Measurements from ENCODE around the gene CREB5. TPM values are rescaled to one million over a fixed set of nuclear protein-coding genes. Genes with fewer than 3 reads are reported as not detected.
"Not testable (repeated sequence)": the region's sequence is repeated elsewhere in the genome, so short reads cannot be mapped to it uniquely, and the experiment has no call there.

Gene CREB5
- total RNA-seq, 1 donor from 2014 or later: 13.6 TPM

DNA sequence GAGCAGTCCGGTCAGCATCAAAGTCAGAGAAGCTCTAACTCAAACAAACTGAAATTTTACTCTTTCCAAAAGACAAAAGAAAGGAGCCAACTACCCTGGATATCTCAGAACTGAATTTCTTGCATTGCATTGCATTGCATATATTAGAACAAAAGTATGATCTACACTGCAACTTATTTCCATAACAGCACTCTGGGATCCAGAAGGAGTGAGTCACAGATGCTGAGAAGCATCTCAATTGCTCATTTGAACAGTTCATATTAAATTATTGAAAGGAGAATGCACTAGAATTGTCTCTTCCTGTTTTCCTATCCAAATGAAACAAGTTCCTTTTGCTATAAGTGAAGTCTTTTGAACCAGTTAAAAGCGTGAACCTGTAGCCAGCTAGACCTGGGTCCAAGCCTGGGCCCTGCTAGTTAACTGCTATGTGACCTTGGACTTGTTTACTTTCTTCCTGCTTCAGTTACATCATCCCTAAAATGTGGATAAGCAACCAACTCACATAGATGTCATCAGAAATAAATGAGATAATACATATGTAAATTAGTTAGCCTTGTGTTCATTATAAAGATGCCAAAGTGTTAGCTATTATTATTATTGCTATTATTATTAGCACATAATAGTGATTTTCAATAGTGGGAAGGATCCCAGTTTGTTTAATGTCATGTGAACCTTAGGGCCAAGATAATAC, 184.1 kb downstream of the CREB5 start:
- H3K36me3 Mint-ChIP-seq: no peaks in the 10 kb centered on the region
- H3K4me1 Mint-ChIP-seq: peaks cover 14% of the 10 kb centered on the region
- no peaks in the 10 kb centered on the region for H3K9me3 Mint-ChIP-seq
- TF ChIP-seq, protein P1, sequence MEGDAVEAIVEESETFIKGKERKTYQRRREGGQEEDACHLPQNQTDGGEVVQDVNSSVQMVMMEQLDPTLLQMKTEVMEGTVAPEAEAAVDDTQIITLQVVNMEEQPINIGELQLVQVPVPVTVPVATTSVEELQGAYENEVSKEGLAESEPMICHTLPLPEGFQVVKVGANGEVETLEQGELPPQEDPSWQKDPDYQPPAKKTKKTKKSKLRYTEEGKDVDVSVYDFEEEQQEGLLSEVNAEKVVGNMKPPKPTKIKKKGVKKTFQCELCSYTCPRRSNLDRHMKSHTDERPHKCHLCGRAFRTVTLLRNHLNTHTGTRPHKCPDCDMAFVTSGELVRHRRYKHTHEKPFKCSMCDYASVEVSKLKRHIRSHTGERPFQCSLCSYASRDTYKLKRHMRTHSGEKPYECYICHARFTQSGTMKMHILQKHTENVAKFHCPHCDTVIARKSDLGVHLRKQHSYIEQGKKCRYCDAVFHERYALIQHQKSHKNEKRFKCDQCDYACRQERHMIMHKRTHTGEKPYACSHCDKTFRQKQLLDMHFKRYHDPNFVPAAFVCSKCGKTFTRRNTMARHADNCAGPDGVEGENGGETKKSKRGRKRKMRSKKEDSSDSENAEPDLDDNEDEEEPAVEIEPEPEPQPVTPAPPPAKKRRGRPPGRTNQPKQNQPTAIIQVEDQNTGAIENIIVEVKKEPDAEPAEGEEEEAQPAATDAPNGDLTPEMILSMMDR (IDR thresholded peaks at IDR 0.05; ENCODE audit: unreplicated experiment): no peak
- H3K27me3 Mint-ChIP-seq (ENCODE audit: low read depth): peaks cover 16% of the 10 kb centered on the region
- no peak overlapping the region for H3K4me3 Mint-ChIP-seq
- no peak for DNase-seq (ENCODE audit: low spot score in 2 of 2, unreplicated experiment in 2 of 2)
- no peak overlapping the region for H3K27ac Mint-ChIP-seq

DNA sequence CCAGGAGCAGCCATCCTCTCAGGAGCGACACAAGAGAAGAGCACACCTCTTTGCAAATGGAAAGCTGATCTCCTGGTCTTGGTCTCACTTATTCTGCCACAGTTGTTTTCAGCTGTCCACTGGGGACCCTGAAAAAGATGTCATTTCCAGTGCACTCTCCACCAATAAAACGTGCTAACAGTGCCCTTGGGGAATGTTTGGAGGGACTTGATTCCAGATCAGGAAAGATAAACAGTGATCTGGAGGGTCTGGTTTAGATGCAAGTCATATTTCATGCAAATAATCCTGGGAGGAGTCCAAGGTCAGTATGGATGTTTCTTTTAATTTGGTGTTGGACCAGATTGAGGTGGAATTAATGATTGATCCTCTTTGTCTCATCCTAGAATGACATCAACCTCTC, 185.0 kb downstream of the CREB5 start:
- no peak for DNase-seq (ENCODE audit: low spot score in 2 of 2, unreplicated experiment in 2 of 2)
- H3K4me1 Mint-ChIP-seq: peaks cover 11% of the 10 kb centered on the region
- no peak overlapping the region for H3K4me3 Mint-ChIP-seq
- H3K9me3 Mint-ChIP-seq: no peaks in the 10 kb centered on the region
- no peaks in the 10 kb centered on the region for H3K36me3 Mint-ChIP-seq
- TF ChIP-seq, protein P1 (IDR thresholded peaks at IDR 0.05; ENCODE audit: unreplicated experiment): no peak
- peaks cover 15% of the 10 kb centered on the region for H3K27me3 Mint-ChIP-seq (ENCODE audit: low read depth)
- H3K27ac Mint-ChIP-seq: no peak overlapping the region

DNA sequence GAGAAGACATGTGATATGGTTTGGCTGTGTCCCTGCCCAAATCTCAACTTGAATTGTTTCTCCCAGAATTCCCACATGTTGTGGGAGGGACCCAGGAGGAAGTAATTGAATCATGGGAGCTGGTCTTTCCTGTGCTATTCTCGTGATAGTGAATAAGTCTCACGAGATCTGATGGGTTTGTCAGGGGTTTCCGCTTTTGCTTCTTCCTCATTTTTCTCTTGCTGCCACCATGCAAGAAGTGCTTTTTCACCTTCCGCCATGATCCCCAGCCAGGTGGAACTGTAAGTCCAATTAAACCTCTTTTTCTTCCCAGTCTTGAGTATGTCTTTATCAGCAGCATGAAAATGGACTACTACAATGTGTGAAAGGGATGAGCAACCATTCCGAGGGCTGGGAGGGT, 185.7 kb downstream of the CREB5 start:
- H3K4me3 Mint-ChIP-seq; DNase-seq (ENCODE audit: low spot score in 2 of 2, unreplicated experiment in 2 of 2); H3K9me3 Mint-ChIP-seq: not testable (repeated sequence)

DNA sequence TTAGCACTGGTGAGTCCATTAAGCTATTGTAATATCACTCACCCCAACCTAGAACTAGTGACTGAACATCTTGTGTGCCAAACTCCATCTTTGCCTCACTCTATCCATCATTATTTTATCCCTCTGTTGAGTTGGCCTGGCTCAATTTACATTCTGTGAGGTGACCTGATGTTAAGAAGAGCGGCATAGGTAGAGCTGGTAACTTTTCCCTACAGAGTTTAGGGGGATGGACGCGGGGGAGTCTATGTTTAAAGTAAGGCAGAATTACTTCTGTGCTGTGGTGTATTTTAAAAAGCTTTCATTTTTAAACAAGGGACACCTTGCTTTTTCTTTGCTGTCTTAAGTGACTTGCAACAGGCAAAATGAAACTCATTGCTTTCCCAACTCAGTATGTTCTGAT, 186.3 kb downstream of the CREB5 start:
- TF ChIP-seq, protein P1 (IDR thresholded peaks at IDR 0.05; ENCODE audit: unreplicated experiment): no peak
- H3K4me3 Mint-ChIP-seq: no peak overlapping the region
- DNase-seq (ENCODE audit: low spot score in 2 of 2, unreplicated experiment in 2 of 2): no peak
- H3K27me3 Mint-ChIP-seq (ENCODE audit: low read depth): peaks cover 15% of the 10 kb centered on the region
- H3K27ac Mint-ChIP-seq: no peak overlapping the region
- peaks cover 7% of the 10 kb centered on the region for H3K4me1 Mint-ChIP-seq
- H3K9me3 Mint-ChIP-seq: peaks cover 4% of the 10 kb centered on the region
- H3K36me3 Mint-ChIP-seq: no peaks in the 10 kb centered on the region

More for the DNA sequence above, 185.7 kb downstream of the CREB5 start:
- H3K27ac Mint-ChIP-seq, H3K4me1 Mint-ChIP-seq, H3K36me3 Mint-ChIP-seq: not testable (repeated sequence)
- peaks cover 15% of the 10 kb centered on the region for H3K27me3 Mint-ChIP-seq (ENCODE audit: low read depth)

DNA sequence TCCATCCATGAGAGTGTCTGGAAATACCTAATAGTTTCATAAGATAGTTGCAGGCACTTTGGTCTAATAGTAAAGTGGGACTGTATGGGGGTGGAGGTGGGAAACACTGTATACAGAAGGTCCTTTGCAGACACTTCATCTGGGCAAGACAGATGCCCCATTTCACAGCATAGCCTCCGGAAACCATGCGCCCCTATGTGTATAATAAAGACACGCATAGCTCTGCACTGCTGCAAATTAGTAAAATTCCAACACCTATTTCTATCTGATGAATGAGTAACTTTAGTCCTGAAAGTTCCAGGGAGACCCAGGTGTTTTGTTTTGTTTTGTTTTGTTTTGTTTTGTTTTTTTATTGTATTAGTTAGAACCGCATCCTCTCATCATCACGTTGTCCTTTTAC, 187.1 kb downstream of the CREB5 start:
- no peak for DNase-seq (ENCODE audit: low spot score in 2 of 2, unreplicated experiment in 2 of 2)
- H3K4me1 Mint-ChIP-seq: peaks cover 2% of the 10 kb centered on the region
- peaks cover 15% of the 10 kb centered on the region for H3K27me3 Mint-ChIP-seq (ENCODE audit: low read depth)
- no peak overlapping the region for H3K27ac Mint-ChIP-seq
- no peaks in the 10 kb centered on the region for H3K36me3 Mint-ChIP-seq
- H3K9me3 Mint-ChIP-seq: peaks cover 4% of the 10 kb centered on the region
- TF ChIP-seq, protein P1 (IDR thresholded peaks at IDR 0.05; ENCODE audit: unreplicated experiment): no peak
- no peak overlapping the region for H3K4me3 Mint-ChIP-seq

DNA sequence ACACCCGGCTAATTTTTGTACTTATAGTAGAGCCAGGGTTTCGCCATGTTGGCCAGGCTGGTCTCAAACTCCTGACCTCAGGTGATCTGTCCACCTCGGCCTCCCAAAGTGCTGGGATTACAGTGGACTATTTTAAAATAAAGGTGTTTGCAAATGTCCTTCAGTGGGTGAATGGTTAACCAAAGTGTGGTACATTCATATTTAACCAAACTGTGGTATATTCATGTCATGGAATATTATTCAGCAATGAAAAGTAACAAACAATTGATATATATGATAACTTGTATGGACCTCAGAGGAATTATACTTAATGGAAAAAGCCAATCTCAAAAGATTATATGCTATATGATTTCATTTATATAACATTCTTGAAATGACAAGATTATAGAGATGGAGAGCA, 190.0 kb downstream of the CREB5 start:
- DNase-seq (ENCODE audit: low spot score in 2 of 2, unreplicated experiment in 2 of 2): no peak
- Mint-ChIP-seq H3K27ac (no peak overlapping the region), H3K36me3 (no peaks in the 10 kb centered on the region), H3K27me3 (ENCODE audit: low read depth) (peaks cover 15% of the 10 kb centered on the region), H3K9me3 (peaks cover 4% of the 10 kb centered on the region), H3K4me1 (peaks cover 9% of the 10 kb centered on the region), H3K4me3 (no peak overlapping the region)
- TF ChIP-seq, protein P1 (IDR thresholded peaks at IDR 0.05; ENCODE audit: unreplicated experiment): no peak

Measured in mesothelial cell of epicardium (in vitro differentiated cells).